HEK293 (cell line): ENCODE data around the gene MATN3.

Experiments
- CTCF ChIA-PET: fragments of 350-600 bp; formaldehyde crosslinking; extraction: SDS; loops from one replicate; lab custom pipeline; 2021; ENCODE audit warnings: antibody characterized with exemption; lab: Yijun Ruan, JAX
- POLR2A ChIA-PET: fragments of 300-600 bp; formaldehyde crosslinking; extraction: SDS; loops from one replicate; lab custom pipeline; 2020; ENCODE audit warnings: antibody characterized with exemption, inconsistent platforms; lab: Yijun Ruan, JAX
- H3K27ac ChIP-seq: fragments of 200-500 bp; sonication (Bioruptor generic); 2 replicates; pipeline ENCODE4 v1.5.1; 2014; ENCODE audit warnings: low read depth, low read length, control low read depth, inconsistent platforms; ENCODE audit errors: extremely low read depth
- H3K36me3 ChIP-seq, 2 experiments: fragments of 200-500 bp in 1 of 2; sonication (Bioruptor generic) in 1 of 2; 1 replicate in 1 of 2; 2 replicates in 1 of 2; pipeline ENCODE4 v1.5.1; 2014 to 2017; ENCODE audit warnings: inconsistent platforms in 2 of 2, low read length in 2 of 2; ENCODE audit not compliant: control insufficient read depth in 2 of 2, insufficient read depth in 1 of 2
- H3K4me1 ChIP-seq: fragments of 200-500 bp; sonication (Bioruptor generic); 2 replicates; pipeline ENCODE4 v1.5.1; 2014; ENCODE audit warnings: mild to moderate bottlenecking, low read length, inconsistent platforms; ENCODE audit not compliant: control insufficient read depth, insufficient read depth
- H3K4me3 ChIP-seq: 2 replicates; pipeline ENCODE4 v1.5.1; 2011; ENCODE audit warnings: low read depth, mild to moderate bottlenecking, control low read depth, low read length, moderate library complexity
- H3K9me3 ChIP-seq: fragments of 200-500 bp; sonication (Bioruptor generic); 2 replicates; pipeline ENCODE4 v1.5.1; 2014; ENCODE audit warnings: low read depth, low read length, inconsistent platforms; ENCODE audit not compliant: control insufficient read depth, insufficient read depth
- KLF10 ChIP-seq: fragments of 450-650 bp; IDR thresholded peaks from 2 replicates; pipeline ENCODE4 v1.5.1; 2018; ENCODE audit warnings: missing biosample characterization, mild to moderate bottlenecking, missing genetic modification characterization
- KLF8 ChIP-seq: fragments of 450-650 bp; formaldehyde crosslinking; IDR thresholded peaks from 2 replicates; pipeline ENCODE4 v1.5.1; 2016; ENCODE audit warnings: missing biosample characterization, missing genetic modification characterization
- MEIS1 ChIP-seq: sonication (generic); formaldehyde crosslinking; IDR thresholded peaks from 2 replicates; pipeline ENCODE4 v1.8.1; 2022; ENCODE audit warnings: missing genetic modification reagents, mild to moderate bottlenecking, borderline replicate concordance
- MZF1 ChIP-seq: fragments of 450-650 bp; formaldehyde crosslinking; IDR thresholded peaks from 2 replicates; pipeline ENCODE4 v1.5.1; 2017; ENCODE audit warnings: missing biosample characterization, missing genetic modification characterization, borderline replicate concordance
- PATZ1 ChIP-seq: fragments of 450-650 bp; formaldehyde crosslinking; IDR thresholded peaks from 2 replicates; pipeline ENCODE4 v1.5.1; 2016; ENCODE audit warnings: missing biosample characterization, missing genetic modification characterization
- PRDM2 ChIP-seq: fragments of 450-650 bp; formaldehyde crosslinking; IDR thresholded peaks from 2 replicates; pipeline ENCODE4 v1.5.1; 2016; ENCODE audit warnings: missing biosample characterization, missing genetic modification characterization, borderline replicate concordance
- SCRT1 ChIP-seq: fragments of 450-650 bp; formaldehyde crosslinking; IDR thresholded peaks from 2 replicates; pipeline ENCODE4 v1.5.1; 2016; ENCODE audit warnings: missing biosample characterization, missing genetic modification characterization, borderline replicate concordance
- SP7 ChIP-seq: fragments of 450-650 bp; formaldehyde crosslinking; IDR thresholded peaks from 2 replicates; pipeline ENCODE4 v1.5.1; 2016; ENCODE audit warnings: missing biosample characterization, missing genetic modification characterization
- ZBTB1 ChIP-seq: fragments of 450-650 bp; formaldehyde crosslinking; IDR thresholded peaks from 2 replicates; pipeline ENCODE4 v1.5.1; 2016; ENCODE audit warnings: missing biosample characterization, missing genetic modification characterization
- ZBTB17 ChIP-seq: fragments of 450-650 bp; formaldehyde crosslinking; IDR thresholded peaks from 2 replicates; pipeline ENCODE4 v1.5.1; 2016; ENCODE audit warnings: missing biosample characterization, missing genetic modification characterization
- ZBTB48 ChIP-seq: fragments of 450-650 bp; formaldehyde crosslinking; IDR thresholded peaks from 2 replicates; pipeline ENCODE4 v1.5.1; 2016; ENCODE audit warnings: missing biosample characterization, missing genetic modification characterization
- ZNF354C ChIP-seq: fragments of 450-650 bp; formaldehyde crosslinking; IDR thresholded peaks from 2 replicates; pipeline ENCODE4 v1.5.1; 2016; ENCODE audit warnings: missing biosample characterization, missing genetic modification characterization, low read depth, borderline replicate concordance
- ZNF366 ChIP-seq: fragments of 450-650 bp; formaldehyde crosslinking; conservative IDR thresholded peaks from 2 replicates; pipeline ENCODE4 v1.5.1; 2016; ENCODE audit warnings: missing biosample characterization, missing genetic modification characterization
- ZNF48 ChIP-seq: fragments of 450-650 bp; formaldehyde crosslinking; IDR thresholded peaks from 2 replicates; pipeline ENCODE4 v1.5.1; 2016; ENCODE audit warnings: missing biosample characterization, missing genetic modification characterization
- ZNF571 ChIP-seq: fragments of 450-650 bp; formaldehyde crosslinking; IDR thresholded peaks from 2 replicates; pipeline ENCODE4 v1.5.0; 2017; ENCODE audit warnings: missing biosample characterization, missing genetic modification characterization
- TF ChIP-seq, protein P1 (sequence below): fragments of 450-650 bp; formaldehyde crosslinking; IDR thresholded peaks from 2 replicates; pipeline ENCODE4 v1.5.1; 2016; ENCODE audit warnings: missing biosample characterization, missing genetic modification characterization
- TF ChIP-seq, protein P2 (sequence below): fragments of 450-650 bp; formaldehyde crosslinking; IDR thresholded peaks from 2 replicates; pipeline ENCODE4; 2016; ENCODE audit warnings: missing biosample characterization, missing genetic modification characterization
- TF ChIP-seq, protein P3 (sequence below): fragments of 450-650 bp; formaldehyde crosslinking; IDR thresholded peaks from 2 replicates; pipeline ENCODE4 v1.5.1; 2017; ENCODE audit warnings: missing biosample characterization, missing genetic modification characterization

Gene MATN3

DNA sequence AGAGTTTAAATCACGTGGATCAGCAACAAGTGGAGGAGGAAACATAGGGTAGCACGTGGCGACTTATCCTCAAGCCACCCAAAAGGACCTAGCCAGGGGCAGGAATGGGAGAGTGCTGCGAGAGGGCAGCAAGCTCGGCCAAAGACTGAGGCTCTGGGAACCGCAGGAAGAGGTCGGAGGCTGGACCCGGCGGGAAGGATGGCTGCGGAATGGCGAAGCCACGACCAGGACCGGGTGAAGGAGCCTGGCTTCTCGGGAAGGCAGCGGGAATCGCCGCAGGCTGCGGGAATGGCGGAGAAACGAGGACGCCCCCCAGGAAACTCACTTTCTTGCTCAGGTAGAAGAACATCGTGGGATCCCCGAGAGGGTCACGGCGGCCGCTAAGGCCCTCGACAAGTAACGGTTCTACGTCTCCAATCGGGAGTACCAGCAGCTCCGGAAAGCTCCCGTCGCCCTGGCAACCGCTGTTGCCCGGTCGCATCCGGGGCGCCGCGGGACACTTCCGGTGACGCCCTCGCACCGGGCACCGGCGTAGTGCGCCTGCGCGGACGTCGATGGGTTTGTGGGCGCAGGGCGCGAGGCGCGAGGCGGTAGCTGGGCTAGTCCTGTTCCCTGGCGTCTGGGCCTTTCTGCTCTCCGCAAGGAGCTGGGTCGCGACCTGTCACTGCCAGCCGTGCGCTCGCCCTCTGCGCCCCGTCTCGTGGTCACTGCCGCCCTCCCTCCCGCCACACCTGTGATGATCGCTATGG lies 22.6 kb downstream of the MATN3 start, which contains the start of gene WDR35 (continued):
- no peak for TF ChIP-seq PATZ1 (tag by site-specific recombination)
- no peak; the same call in 1 of the 2 replicates for TF ChIP-seq SP7 (tag by site-specific recombination)
- peak; percentile 86 for TF ChIP-seq ZBTB17 (tag by site-specific recombination)
- no peak for TF ChIP-seq MEIS1 (CRISPR knock-in tag)
- peak; percentile 95 for TF ChIP-seq SCRT1
- TF ChIP-seq, protein P1, sequence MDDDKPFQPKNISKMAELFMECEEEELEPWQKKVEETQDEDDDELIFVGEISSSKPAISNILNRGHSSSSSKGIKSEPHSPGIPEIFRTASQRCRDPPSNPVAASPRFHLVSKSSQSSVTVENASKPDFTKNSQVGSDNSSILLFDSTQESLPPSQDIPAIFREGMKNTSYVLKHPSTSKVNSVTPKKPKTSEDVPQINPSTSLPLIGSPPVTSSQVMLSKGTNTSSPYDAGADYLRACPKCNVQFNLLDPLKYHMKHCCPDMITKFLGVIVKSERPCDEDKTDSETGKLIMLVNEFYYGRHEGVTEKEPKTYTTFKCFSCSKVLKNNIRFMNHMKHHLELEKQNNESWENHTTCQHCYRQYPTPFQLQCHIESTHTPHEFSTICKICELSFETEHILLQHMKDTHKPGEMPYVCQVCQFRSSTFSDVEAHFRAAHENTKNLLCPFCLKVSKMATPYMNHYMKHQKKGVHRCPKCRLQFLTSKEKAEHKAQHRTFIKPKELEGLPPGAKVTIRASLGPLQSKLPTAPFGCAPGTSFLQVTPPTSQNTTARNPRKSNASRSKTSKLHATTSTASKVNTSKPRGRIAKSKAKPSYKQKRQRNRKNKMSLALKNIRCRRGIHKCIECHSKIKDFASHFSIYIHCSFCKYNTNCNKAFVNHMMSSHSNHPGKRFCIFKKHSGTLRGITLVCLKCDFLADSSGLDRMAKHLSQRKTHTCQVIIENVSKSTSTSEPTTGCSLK (tag by site-specific recombination), result no peak
- no peak for TF ChIP-seq MZF1 (tag by site-specific recombination)
- no peak for TF ChIP-seq KLF8 (tag by site-specific recombination)

DNA sequence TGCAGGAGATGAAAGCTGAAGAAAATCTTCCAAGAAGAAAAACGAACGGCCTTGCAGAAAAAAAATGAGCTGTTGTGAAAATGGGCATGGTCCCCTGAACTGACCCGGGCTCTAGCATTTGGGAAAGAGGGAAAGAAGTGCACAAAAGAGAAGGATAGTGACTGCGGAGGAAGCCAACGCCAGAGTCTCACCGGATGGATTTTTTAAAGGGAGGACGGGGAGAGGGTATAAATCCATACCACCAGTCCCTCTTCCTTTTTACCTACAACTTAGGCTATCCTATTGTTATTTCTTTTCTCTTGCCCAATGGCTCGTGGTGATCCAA lies 23.2 kb downstream of the MATN3 start:
- 0 out of 2 replicates have a peak, but pooled peaks cover 3% of the 10 kb centered on the region for H3K4me1 ChIP-seq
- ChIA-PET CTCF (interaction anchor here (0.5 to 0.7 kb wide), 3 partner anchors 9 to 1110 kb away, joined by 3 to 5 read pairs (median 3); no protein-coding TSS in a partner anchor), POLR2A (interaction anchor here (0.7 to 1.2 kb wide), 6 partner anchors 8 to 105 kb away, joined by 3 to 11 read pairs (median 4); partner anchors contain the start of gene LAPTM4A)
- H3K36me3 ChIP-seq, result peaks cover 0 to 14% of the 10 kb centered on the region in 2 experiments; a peak in 1 of 3 replicates
- H3K4me3 ChIP-seq, result peak overlapping the region; percentile 56
- TF ChIP-seq ZNF354C (tag by site-specific recombination) (no peak), ZNF366 (tag by site-specific recombination) (0 out of 2 replicates have a peak, but pooled peaks have one; percentile 30)
- TF ChIP-seq, protein P2, sequence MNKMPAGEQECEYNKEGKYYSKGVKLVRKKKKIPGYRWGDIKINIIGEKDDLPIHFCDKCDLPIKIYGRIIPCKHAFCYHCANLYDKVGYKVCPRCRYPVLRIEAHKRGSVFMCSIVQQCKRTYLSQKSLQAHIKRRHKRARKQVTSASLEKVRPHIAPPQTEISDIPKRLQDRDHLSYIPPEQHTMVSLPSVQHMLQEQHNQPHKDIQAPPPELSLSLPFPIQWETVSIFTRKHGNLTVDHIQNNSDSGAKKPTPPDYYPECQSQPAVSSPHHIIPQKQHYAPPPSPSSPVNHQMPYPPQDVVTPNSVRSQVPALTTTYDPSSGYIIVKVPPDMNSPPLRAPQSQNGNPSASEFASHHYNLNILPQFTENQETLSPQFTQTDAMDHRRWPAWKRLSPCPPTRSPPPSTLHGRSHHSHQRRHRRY (tag by site-specific recombination), result no peak
- no peaks in the 10 kb centered on the region for H3K9me3 ChIP-seq
- H3K27ac ChIP-seq, result no peak overlapping the region; the same call in 1 of the 2 replicates

DNA sequence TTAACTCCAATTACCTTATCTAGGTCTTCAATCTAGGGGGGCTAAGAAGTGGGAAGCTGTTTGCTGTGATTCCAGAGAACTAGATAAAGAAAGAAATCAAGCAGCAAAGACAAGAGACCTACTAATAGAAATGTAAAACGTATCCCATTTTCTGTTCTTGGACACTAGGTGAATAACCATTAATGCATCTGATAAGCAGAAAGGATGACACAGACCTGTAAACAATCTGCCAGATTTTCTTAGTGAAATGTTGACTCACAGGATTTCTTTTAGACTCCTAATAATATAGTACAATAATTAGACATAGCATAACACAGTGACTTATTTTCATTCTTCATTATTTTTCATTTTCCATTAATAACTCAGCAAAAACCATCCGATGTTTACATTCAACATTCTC lies 23.9 kb downstream of the MATN3 start:
- CTCF ChIA-PET, result interaction anchor here (0.6 to 0.7 kb wide), 2 partner anchors 9 to 105 kb away, joined by 3 to 5 read pairs; no protein-coding TSS in a partner anchor
- H3K27ac ChIP-seq, result no peak overlapping the region
- peaks cover 0 to 14% of the 10 kb centered on the region in 2 experiments; a peak in 1 of 3 replicates for H3K36me3 ChIP-seq
- POLR2A ChIA-PET, result no interaction called here
- H3K4me3 ChIP-seq, result no peak overlapping the region; the same call in 1 of the 2 replicates
- no peaks in the 10 kb centered on the region for H3K9me3 ChIP-seq
- 0 out of 2 replicates have a peak, but pooled peaks cover 3% of the 10 kb centered on the region for H3K4me1 ChIP-seq
- TF ChIP-seq, protein P3, sequence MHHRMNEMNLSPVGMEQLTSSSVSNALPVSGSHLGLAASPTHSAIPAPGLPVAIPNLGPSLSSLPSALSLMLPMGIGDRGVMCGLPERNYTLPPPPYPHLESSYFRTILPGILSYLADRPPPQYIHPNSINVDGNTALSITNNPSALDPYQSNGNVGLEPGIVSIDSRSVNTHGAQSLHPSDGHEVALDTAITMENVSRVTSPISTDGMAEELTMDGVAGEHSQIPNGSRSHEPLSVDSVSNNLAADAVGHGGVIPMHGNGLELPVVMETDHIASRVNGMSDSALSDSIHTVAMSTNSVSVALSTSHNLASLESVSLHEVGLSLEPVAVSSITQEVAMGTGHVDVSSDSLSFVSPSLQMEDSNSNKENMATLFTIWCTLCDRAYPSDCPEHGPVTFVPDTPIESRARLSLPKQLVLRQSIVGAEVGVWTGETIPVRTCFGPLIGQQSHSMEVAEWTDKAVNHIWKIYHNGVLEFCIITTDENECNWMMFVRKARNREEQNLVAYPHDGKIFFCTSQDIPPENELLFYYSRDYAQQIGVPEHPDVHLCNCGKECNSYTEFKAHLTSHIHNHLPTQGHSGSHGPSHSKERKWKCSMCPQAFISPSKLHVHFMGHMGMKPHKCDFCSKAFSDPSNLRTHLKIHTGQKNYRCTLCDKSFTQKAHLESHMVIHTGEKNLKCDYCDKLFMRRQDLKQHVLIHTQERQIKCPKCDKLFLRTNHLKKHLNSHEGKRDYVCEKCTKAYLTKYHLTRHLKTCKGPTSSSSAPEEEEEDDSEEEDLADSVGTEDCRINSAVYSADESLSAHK (tag by site-specific recombination), result no peak
- no peak for TF ChIP-seq ZBTB48 (tag by site-specific recombination)
- TF ChIP-seq ZNF48, result no peak
- TF ChIP-seq ZNF571 (tag by site-specific recombination), result no peak
- no peak for TF ChIP-seq PRDM2 (tag by site-specific recombination)
- no peak for TF ChIP-seq KLF10 (tag by site-specific recombination)
- TF ChIP-seq ZBTB1 (tag by site-specific recombination), result no peak
